Measurements from ENCODE around the gene KCNMB1.

GRCh38 chr5:170393958-170394357, 4.8 kb upstream of the KCNMB1 start:
- TF ChIP-seq CTCF (conservative IDR thresholded peaks at IDR 0.05 in 1 of 2, IDR thresholded peaks at IDR 0.05 in 1 of 2; ENCODE audit: low read depth in 1 of 2, low read length in 2 of 2) (no peak), EZH2 (IDR thresholded peaks at IDR 0.05; ENCODE audit: low read length, missing control alignments) (no peak)
